ENCODE measurements around the gene GAS7. TPM values are rescaled to one million over a fixed set of nuclear protein-coding genes. Genes with fewer than 3 reads are reported as not detected.
A peak's percentile ranks its signal among the peaks of the same experiment; 100 is the strongest.
"Not testable (repeated sequence)": the region's sequence is repeated elsewhere in the genome, so short reads cannot be mapped to it uniquely, and the experiment has no call there.

The GAS7 gene
- total RNA-seq, 3 donors from 2014 or later (not counting 1 experiment from before 2014, with no cell fraction given): 70.7 to 89.1 (median 84.8) TPM

DNA sequence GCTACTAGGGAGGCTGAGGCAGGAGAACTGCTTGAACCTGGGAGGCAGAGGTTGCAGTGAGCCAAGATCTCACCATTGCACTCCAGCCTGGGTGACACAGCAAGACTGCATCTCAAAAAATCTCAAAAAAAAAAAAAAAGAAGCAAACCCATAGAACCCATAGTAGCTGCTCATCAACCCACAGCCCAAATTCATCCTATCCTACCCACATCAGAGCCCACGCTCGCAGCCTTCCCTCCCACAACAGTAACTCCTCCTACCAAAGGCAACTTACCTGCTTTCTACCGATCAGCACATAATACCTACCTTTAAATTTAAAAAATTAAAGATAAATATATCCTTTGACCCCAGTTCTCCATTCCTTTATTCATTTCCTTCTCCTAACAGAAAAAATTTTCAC is 94.7 kb downstream of the GAS7 start:
- DNase-seq (peak in 1 of 2 donors; percentile 38), ATAC-seq (peak in 1 of 3 donors; percentile 31)
- Mint-ChIP-seq H3K36me3 (no peaks in the 10 kb centered on the region), H3K9me3 (no peaks in the 10 kb centered on the region), H3K4me1 (peaks cover 51 to 62% of the 10 kb centered on the region in 2 donors), H3K27ac (peak overlapping the region in 1 of 2 donors; percentile 9), H3K27me3 (ENCODE audit: low read depth in 2 of 2) (no peaks in the 10 kb centered on the region), H3K4me3 (no peak overlapping the region)
- H3K4me3 ChIP-seq (ENCODE audit: low read length): no peak overlapping the region
- H3K4me1 ChIP-seq (ENCODE audit: control insufficient read depth, insufficient read depth, low read length): peaks cover 35% of the 10 kb centered on the region
- WGBS (ENCODE audit: insufficient coverage): 43% methylated on average over 3 of the region's 3 CpGs
- intact Hi-C loops (cut with micrococcal nuclease): no loop called here
- H3K9me3 ChIP-seq (ENCODE audit: control insufficient read depth, insufficient read depth, low read length): no peaks in the 10 kb centered on the region
- H3K36me3 ChIP-seq (ENCODE audit: control insufficient read depth, insufficient read depth, low read length): peaks cover 2% of the 10 kb centered on the region
- H3K27me3 ChIP-seq (ENCODE audit: control insufficient read depth, insufficient read depth, low read length): no peaks in the 10 kb centered on the region
- TF ChIP-seq, protein P1, sequence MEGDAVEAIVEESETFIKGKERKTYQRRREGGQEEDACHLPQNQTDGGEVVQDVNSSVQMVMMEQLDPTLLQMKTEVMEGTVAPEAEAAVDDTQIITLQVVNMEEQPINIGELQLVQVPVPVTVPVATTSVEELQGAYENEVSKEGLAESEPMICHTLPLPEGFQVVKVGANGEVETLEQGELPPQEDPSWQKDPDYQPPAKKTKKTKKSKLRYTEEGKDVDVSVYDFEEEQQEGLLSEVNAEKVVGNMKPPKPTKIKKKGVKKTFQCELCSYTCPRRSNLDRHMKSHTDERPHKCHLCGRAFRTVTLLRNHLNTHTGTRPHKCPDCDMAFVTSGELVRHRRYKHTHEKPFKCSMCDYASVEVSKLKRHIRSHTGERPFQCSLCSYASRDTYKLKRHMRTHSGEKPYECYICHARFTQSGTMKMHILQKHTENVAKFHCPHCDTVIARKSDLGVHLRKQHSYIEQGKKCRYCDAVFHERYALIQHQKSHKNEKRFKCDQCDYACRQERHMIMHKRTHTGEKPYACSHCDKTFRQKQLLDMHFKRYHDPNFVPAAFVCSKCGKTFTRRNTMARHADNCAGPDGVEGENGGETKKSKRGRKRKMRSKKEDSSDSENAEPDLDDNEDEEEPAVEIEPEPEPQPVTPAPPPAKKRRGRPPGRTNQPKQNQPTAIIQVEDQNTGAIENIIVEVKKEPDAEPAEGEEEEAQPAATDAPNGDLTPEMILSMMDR (IDR thresholded peaks at IDR 0.05): no peak
- H3K27ac ChIP-seq (ENCODE audit: low read length): no peak overlapping the region

DNA sequence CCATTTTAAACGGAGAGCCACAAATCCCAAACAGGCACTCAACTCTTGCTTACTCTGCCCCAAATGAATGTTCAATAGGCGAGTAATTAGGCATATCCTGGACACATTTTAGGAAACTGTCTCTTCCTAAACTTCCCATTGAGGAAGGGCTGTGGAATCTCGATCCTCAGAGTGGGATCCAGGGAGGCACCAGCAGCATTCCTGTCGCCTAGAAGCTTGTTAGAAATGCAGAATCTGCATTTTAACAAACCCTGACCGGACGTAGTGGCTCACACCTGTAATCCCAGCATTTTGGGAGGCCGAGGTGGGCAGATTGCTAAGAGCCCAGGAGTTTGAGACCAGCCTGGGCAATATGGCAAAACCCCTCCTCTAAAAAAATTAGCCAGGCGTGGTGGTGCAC is 95.6 kb downstream of the GAS7 start:
- Histone ChIP-seq H3K4me1 (ENCODE audit: control insufficient read depth, insufficient read depth, low read length) (peaks cover 32% of the 10 kb centered on the region), H3K9me3 (ENCODE audit: control insufficient read depth, insufficient read depth, low read length) (no peaks in the 10 kb centered on the region), H3K4me3 (ENCODE audit: low read length) (no peak overlapping the region), H3K27me3 (ENCODE audit: control insufficient read depth, insufficient read depth, low read length) (no peaks in the 10 kb centered on the region), H3K27ac (ENCODE audit: low read length) (no peak overlapping the region), H3K36me3 (ENCODE audit: control insufficient read depth, insufficient read depth, low read length) (peaks cover 2% of the 10 kb centered on the region)
- Mint-ChIP-seq H3K4me1 (peaks cover 45 to 56% of the 10 kb centered on the region in 2 donors), H3K4me3 (no peak overlapping the region), H3K9me3 (no peaks in the 10 kb centered on the region), H3K36me3 (no peaks in the 10 kb centered on the region), H3K27me3 (ENCODE audit: low read depth in 2 of 2) (no peaks in the 10 kb centered on the region), H3K27ac (no peak overlapping the region)
- WGBS (ENCODE audit: insufficient coverage): 94% methylated on average over 8 of the region's 8 CpGs
- TF ChIP-seq, protein P1 (IDR thresholded peaks at IDR 0.05): no peak
- DNase-seq: no peak
- intact Hi-C loops (cut with micrococcal nuclease): no loop called here
- no peak for ATAC-seq

DNA sequence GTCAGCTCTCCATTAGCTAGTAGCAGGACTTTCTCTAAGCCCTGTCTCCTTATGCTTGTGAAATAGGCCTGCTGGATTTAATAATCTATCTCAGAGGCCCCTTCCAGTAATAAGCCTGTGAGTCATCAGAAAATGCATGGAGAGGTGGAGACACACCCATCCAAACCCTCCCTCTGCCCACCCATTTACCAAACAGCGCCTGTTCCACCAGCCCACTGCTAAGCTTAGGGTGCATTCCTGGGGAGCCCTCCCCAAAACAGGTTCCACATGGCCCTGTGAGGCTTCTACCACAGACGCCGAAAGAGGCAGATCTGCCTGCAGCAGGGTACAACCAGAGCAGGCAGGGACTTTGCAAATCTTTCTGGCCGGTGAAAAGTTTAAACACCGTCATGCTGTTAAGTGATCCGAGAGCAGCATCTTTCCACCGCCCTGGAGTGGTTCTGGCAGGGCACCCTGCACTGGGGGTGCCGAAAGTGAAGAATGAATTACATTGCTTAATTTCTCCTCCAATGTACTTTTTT is 99.3 kb downstream of the GAS7 start:
- H3K4me3 Mint-ChIP-seq: no peak overlapping the region
- Histone ChIP-seq H3K4me1 (ENCODE audit: control insufficient read depth, insufficient read depth, low read length) (peaks cover 25% of the 10 kb centered on the region), H3K27me3 (ENCODE audit: control insufficient read depth, insufficient read depth, low read length) (no peaks in the 10 kb centered on the region), H3K27ac (ENCODE audit: low read length) (no peak overlapping the region), H3K4me3 (ENCODE audit: low read length) (no peak overlapping the region), H3K9me3 (ENCODE audit: control insufficient read depth, insufficient read depth, low read length) (no peaks in the 10 kb centered on the region), H3K36me3 (ENCODE audit: control insufficient read depth, insufficient read depth, low read length) (no peaks in the 10 kb centered on the region)
- no peaks in the 10 kb centered on the region for H3K9me3 Mint-ChIP-seq
- TF ChIP-seq, protein P1 (IDR thresholded peaks at IDR 0.05): no peak
- intact Hi-C loops (cut with micrococcal nuclease): no loop called here
- H3K27me3 Mint-ChIP-seq (ENCODE audit: low read depth in 2 of 2): no peaks in the 10 kb centered on the region
- DNase-seq (no peak), ATAC-seq (no peak)
- no peak overlapping the region for H3K27ac Mint-ChIP-seq
- no peaks in the 10 kb centered on the region for H3K36me3 Mint-ChIP-seq
- H3K4me1 Mint-ChIP-seq: peaks cover 40 to 46% of the 10 kb centered on the region in 2 donors
- WGBS (ENCODE audit: insufficient coverage): 96% methylated on average over 8 of the region's 8 CpGs

DNA sequence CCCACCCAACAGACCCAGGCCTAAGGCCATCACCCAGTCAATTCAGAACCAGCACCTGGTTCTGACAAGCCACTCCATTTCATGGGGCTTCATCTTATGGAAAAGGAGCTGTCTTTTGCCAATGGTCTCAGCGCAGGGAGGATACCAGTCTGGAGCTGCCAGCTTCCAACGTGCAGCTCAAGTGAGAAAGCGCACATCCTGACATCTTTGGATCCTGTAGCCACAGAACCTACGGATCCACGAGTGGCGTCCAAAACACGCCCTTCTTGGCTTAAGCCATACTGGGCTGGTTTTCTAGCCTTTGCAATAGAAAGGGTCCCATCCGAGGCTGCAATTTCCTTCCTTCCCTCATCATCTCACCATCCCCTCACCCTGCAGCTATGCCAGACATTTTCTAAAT is 101.8 kb downstream of the GAS7 start:
- TF ChIP-seq, protein P1 (IDR thresholded peaks at IDR 0.05): no peak
- no peaks in the 10 kb centered on the region for H3K27me3 ChIP-seq (ENCODE audit: control insufficient read depth, insufficient read depth, low read length)
- H3K4me1 ChIP-seq (ENCODE audit: control insufficient read depth, insufficient read depth, low read length): peaks cover 18% of the 10 kb centered on the region
- peaks cover 45 to 57% of the 10 kb centered on the region in 2 donors for H3K4me1 Mint-ChIP-seq
- DNase-seq (no peak), ATAC-seq (no peak)
- WGBS (ENCODE audit: insufficient coverage): 88% methylated on average over 8 of the region's 8 CpGs
- H3K27ac Mint-ChIP-seq: peak overlapping the region; percentile 69 to 78
- H3K36me3 Mint-ChIP-seq: peaks cover 5% of the 10 kb centered on the region
- no peak overlapping the region for H3K27ac ChIP-seq (ENCODE audit: low read length)
- H3K9me3 Mint-ChIP-seq: no peaks in the 10 kb centered on the region
- no peaks in the 10 kb centered on the region for H3K27me3 Mint-ChIP-seq (ENCODE audit: low read depth in 2 of 2)
- H3K9me3 ChIP-seq (ENCODE audit: control insufficient read depth, insufficient read depth, low read length): peaks cover 4% of the 10 kb centered on the region
- peaks cover 3% of the 10 kb centered on the region for H3K36me3 ChIP-seq (ENCODE audit: control insufficient read depth, insufficient read depth, low read length)
- no peak overlapping the region for H3K4me3 Mint-ChIP-seq
- no peak overlapping the region for H3K4me3 ChIP-seq (ENCODE audit: low read length)
- intact Hi-C loops (cut with micrococcal nuclease): no loop called here

DNA sequence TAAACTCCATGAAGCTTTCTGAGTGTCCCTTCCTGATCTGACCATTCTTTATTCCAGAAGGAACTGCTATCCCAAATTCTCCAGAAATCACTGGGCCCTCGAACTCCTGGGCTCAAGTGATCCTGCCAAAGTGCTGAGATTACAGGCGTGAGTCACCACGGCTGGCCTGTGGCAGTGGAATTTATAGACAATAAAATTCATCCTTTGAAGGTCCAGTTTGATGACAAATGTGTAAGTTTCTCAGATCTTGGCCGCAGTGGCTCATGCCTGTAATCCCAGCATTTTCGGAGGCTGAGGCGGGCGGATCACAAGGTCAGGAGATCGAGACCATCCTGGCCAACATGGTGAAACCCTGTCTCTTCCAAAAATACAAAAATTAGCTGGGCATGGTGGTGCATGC is 103.1 kb downstream of the GAS7 start:
- peaks cover 18% of the 10 kb centered on the region for H3K4me1 ChIP-seq (ENCODE audit: control insufficient read depth, insufficient read depth, low read length)
- H3K36me3 ChIP-seq (ENCODE audit: control insufficient read depth, insufficient read depth, low read length); intact Hi-C loops (cut with micrococcal nuclease); H3K9me3 ChIP-seq (ENCODE audit: control insufficient read depth, insufficient read depth, low read length); DNase-seq; H3K4me3 ChIP-seq (ENCODE audit: low read length); H3K27me3 Mint-ChIP-seq (ENCODE audit: low read depth in 2 of 2); H3K9me3 Mint-ChIP-seq; H3K36me3 Mint-ChIP-seq; ATAC-seq; H3K27me3 ChIP-seq (ENCODE audit: control insufficient read depth, insufficient read depth, low read length); H3K4me3 Mint-ChIP-seq; H3K27ac ChIP-seq (ENCODE audit: low read length): not testable (repeated sequence)
- 95% methylated on average over 8 of the region's 8 CpGs for WGBS (ENCODE audit: insufficient coverage)
- peak overlapping the region; percentile 69 to 78 for H3K27ac Mint-ChIP-seq
- H3K4me1 Mint-ChIP-seq: peaks cover 53 to 60% of the 10 kb centered on the region in 2 donors

Measured in natural killer cell (primary cell).